Activated naive CD4-positive, alpha-beta T cell treated with anti-CD3 and anti-CD28 coated beads for 36 hours (primary cell): ENCODE data around the gene EXOC4. TPM values are rescaled to one million over a fixed set of nuclear protein-coding genes. Genes with fewer than 3 reads are reported as not detected.
"Not testable (repeated sequence)": the region's sequence is repeated elsewhere in the genome, so short reads cannot be mapped to it uniquely, and the experiment has no call there.

Experiments used
- CTCF ChIA-PET: fragments of 350-600 bp; sonication (Branson Sonifier 250); formaldehyde crosslinking; loops from one replicate; lab custom pipeline; 2021; ENCODE audit warnings: antibody characterized with exemption; lab: Charles Lee
- DNase-seq: peaks from one replicate; pipeline ENCODE4 v3.0.0-alpha.2; 2020
- H3K27ac Mint-ChIP-seq: one replicate; pipeline ENCODE4 v1.8.0; 2021; ENCODE audit warnings: mild to moderate bottlenecking, mixed read lengths
- H3K27me3 Mint-ChIP-seq: one replicate; pipeline ENCODE4 v1.8.0; 2021; ENCODE audit warnings: low read depth, mixed read lengths
- H3K36me3 Mint-ChIP-seq: one replicate; pipeline ENCODE4 v1.8.0; 2021; ENCODE audit warnings: low read depth, mixed read lengths
- H3K4me1 Mint-ChIP-seq: one replicate; pipeline ENCODE4 v1.8.0; 2021; ENCODE audit warnings: low read depth, mixed read lengths
- H3K4me3 Mint-ChIP-seq: one replicate; pipeline ENCODE4 v1.8.0; 2021; ENCODE audit warnings: mild to moderate bottlenecking, moderate library complexity, mixed read lengths
- H3K9me3 Mint-ChIP-seq: one replicate; pipeline ENCODE4 v1.8.0; 2021; ENCODE audit warnings: mixed read lengths
- intact Hi-C: fragments of 100-400 bp; cut with micrococcal nuclease; formaldehyde crosslinking; loops from one replicate; pipeline ENCODE4 v1.15.1; 2023
- total RNA-seq, 2 experiments: library from RNA; stranded (reverse); gene quantifications; one replicate each; pipeline ENCODE4 v1.2.3, GENCODE V29; 2021

EXOC4 gene
- total RNA-seq, 2 experiments from 2014 or later, result 57.1 to 62.1 TPM

DNA sequence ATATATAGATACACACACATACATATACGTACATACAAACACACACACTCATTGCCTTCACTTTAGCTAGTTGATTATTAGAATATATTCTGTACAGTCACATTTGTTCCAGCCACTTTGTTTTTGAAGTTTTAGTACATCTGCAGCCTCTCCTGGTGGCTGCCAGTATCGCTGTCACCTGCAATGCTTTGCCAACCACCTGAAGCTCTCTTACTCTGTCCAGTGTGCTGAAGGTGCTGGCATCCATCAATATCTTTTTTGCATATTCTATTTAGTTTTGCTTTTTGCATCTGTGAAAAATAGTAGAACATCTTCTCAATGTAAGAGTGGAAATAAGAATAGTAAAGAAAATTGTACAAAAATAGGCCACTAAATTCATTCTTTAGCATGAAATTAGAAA, 388.6 kb downstream of the EXOC4 start:
- Mint-ChIP-seq H3K36me3 (peaks cover 14% of the 10 kb centered on the region), H3K27me3 (no peaks in the 10 kb centered on the region), H3K27ac (no peak overlapping the region), H3K4me1 (no peaks in the 10 kb centered on the region), H3K4me3 (no peak overlapping the region), H3K9me3 (peaks cover 3% of the 10 kb centered on the region)
- DNase-seq, result no peak
- CTCF ChIA-PET, result no interaction called here
- intact Hi-C loops, result no loop called here

DNA sequence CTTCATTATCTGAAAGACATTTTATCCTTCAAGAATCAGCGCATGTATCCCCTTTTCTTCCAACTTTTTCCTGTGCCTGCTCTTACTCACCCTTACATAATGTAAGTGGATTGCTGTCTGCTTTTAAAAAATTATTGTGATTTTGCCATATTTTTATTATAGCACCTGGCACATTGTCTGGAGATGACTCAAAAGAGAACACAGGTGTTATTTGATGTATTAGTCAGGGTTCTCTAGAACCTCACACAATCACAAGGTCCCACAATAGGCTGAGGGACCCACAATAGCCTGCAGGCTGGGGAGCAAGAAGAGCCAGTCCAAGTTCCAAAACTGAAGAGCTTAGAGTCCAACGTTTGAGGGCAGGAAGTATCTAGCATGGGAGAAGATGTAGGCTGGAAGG, 390.0 kb downstream of the EXOC4 start:
- CTCF ChIA-PET, result no interaction called here
- Mint-ChIP-seq H3K36me3 (peaks cover 14% of the 10 kb centered on the region), H3K4me3 (no peak overlapping the region), H3K4me1 (no peaks in the 10 kb centered on the region), H3K9me3 (peaks cover 3% of the 10 kb centered on the region), H3K27ac (no peak overlapping the region), H3K27me3 (no peaks in the 10 kb centered on the region)
- DNase-seq, result no peak
- intact Hi-C loops, result no loop called here

GRCh38 chr7:133643652-133644051, 390.8 kb downstream of the EXOC4 start:
- H3K4me1 Mint-ChIP-seq, H3K4me3 Mint-ChIP-seq, CTCF ChIA-PET, H3K27ac Mint-ChIP-seq, H3K9me3 Mint-ChIP-seq, DNase-seq, H3K27me3 Mint-ChIP-seq, intact Hi-C loops: not testable (repeated sequence)
- H3K36me3 Mint-ChIP-seq, result peaks cover 14% of the 10 kb centered on the region

GRCh38 chr7:133645884-133646391, 393.1 kb downstream of the EXOC4 start:
- peaks cover 13% of the 10 kb centered on the region for H3K36me3 Mint-ChIP-seq
- DNase-seq, result no peak
- CTCF ChIA-PET, result no interaction called here
- no peak overlapping the region for H3K27ac Mint-ChIP-seq
- peaks cover 3% of the 10 kb centered on the region for H3K9me3 Mint-ChIP-seq
- H3K4me3 Mint-ChIP-seq, result no peak overlapping the region
- intact Hi-C loops, result no loop called here
- no peaks in the 10 kb centered on the region for H3K4me1 Mint-ChIP-seq
- H3K27me3 Mint-ChIP-seq, result no peaks in the 10 kb centered on the region

GRCh38 chr7:133646472-133647315, 393.8 kb downstream of the EXOC4 start:
- Mint-ChIP-seq H3K4me1 (no peaks in the 10 kb centered on the region), H3K4me3 (no peak overlapping the region), H3K9me3 (peaks cover 3% of the 10 kb centered on the region), H3K27ac (no peak overlapping the region), H3K27me3 (no peaks in the 10 kb centered on the region), H3K36me3 (peaks cover 12% of the 10 kb centered on the region)
- CTCF ChIA-PET, result no interaction called here
- intact Hi-C loops, result no loop called here
- no peak for DNase-seq

- CTCF ChIA-PET, result no interaction called here
- H3K4me3 Mint-ChIP-seq, result no peak overlapping the region
Observed at GRCh38 chr7:133649593-133649992, 396.7 kb downstream of the EXOC4 start.

GRCh38 chr7:133650069-133650468, 397.2 kb downstream of the EXOC4 start:
- no peak for DNase-seq
- Mint-ChIP-seq H3K27me3 (no peaks in the 10 kb centered on the region), H3K4me3 (no peak overlapping the region), H3K27ac (no peak overlapping the region), H3K4me1 (no peaks in the 10 kb centered on the region), H3K9me3 (no peaks in the 10 kb centered on the region), H3K36me3 (peaks cover 4% of the 10 kb centered on the region)
- CTCF ChIA-PET, result no interaction called here
- intact Hi-C loops, result no loop called here

More at GRCh38 chr7:133649593-133649992, 396.7 kb downstream of the EXOC4 start:
- Mint-ChIP-seq H3K36me3 (peaks cover 4% of the 10 kb centered on the region), H3K27me3 (no peaks in the 10 kb centered on the region), H3K9me3 (no peaks in the 10 kb centered on the region), H3K27ac (no peak overlapping the region), H3K4me1 (no peaks in the 10 kb centered on the region)
- intact Hi-C loops, result no loop called here
- no peak for DNase-seq

DNA sequence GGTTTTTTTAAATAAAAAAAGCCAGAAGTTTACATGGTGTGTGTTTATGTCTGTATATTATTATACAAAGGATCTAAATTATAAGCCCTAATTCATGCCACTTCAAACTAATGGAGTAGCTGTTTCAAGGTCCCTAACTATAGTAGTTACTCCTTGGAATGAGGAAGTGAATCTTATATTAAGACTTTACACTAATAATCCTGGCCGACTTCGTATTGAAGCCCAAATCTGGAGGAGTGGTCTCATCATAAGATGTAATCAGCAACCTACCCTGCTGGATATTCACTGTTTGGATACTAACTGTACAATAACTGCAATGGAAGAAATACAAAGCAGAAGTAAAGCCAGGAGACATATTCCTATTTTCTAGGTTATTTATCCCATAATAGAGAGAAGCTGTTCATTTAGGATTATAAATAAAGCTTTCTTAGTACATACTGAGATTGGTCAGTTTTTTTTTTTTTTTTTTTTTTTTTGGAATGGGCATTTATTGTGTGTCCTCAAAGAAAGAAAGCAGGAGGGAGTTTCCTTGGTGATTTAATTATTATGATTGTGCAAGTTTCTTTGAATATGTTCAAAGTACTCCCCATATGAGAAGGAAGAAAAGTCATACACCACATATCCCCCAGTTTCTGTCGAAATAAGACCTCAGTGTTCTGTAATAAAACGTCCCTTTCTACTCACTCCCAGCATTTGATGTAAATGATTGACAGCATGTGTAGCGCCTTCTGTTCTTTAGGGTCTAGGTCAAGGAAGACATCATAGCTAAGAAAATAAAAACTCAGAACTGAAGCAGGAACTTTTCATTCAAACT, 397.8 kb downstream of the EXOC4 start:
- intact Hi-C loops, result no loop called here

GRCh38 chr7:133652547-133652946, 399.7 kb downstream of the EXOC4 start:
- H3K27ac Mint-ChIP-seq, result no peak overlapping the region
- H3K9me3 Mint-ChIP-seq, result no peaks in the 10 kb centered on the region
- intact Hi-C loops, result no loop called here
- no peak overlapping the region for H3K4me3 Mint-ChIP-seq
- no peaks in the 10 kb centered on the region for H3K36me3 Mint-ChIP-seq
- no peak for DNase-seq
- CTCF ChIA-PET, result interaction anchor here (0.6 kb wide), 1 partner anchor 572 kb away, joined by 3 read pairs; no protein-coding TSS in a partner anchor
- H3K27me3 Mint-ChIP-seq, result no peaks in the 10 kb centered on the region
- no peaks in the 10 kb centered on the region for H3K4me1 Mint-ChIP-seq

More for the DNA sequence above, 397.8 kb downstream of the EXOC4 start:
- Mint-ChIP-seq H3K36me3 (no peaks in the 10 kb centered on the region), H3K4me3 (no peak overlapping the region), H3K27me3 (no peaks in the 10 kb centered on the region), H3K9me3 (no peaks in the 10 kb centered on the region), H3K4me1 (no peaks in the 10 kb centered on the region), H3K27ac (no peak overlapping the region)
- DNase-seq, result no peak
- CTCF ChIA-PET, result no interaction called here

GRCh38 chr7:133654547-133654946, 401.7 kb downstream of the EXOC4 start:
- H3K27me3 Mint-ChIP-seq, result no peaks in the 10 kb centered on the region
- H3K36me3 Mint-ChIP-seq, result no peaks in the 10 kb centered on the region
- intact Hi-C loops, result no loop called here
- H3K4me3 Mint-ChIP-seq, result no peak overlapping the region
- DNase-seq, result no peak
- H3K9me3 Mint-ChIP-seq, result no peaks in the 10 kb centered on the region
- CTCF ChIA-PET, result no interaction called here
- H3K27ac Mint-ChIP-seq, result no peak overlapping the region
- no peaks in the 10 kb centered on the region for H3K4me1 Mint-ChIP-seq

DNA sequence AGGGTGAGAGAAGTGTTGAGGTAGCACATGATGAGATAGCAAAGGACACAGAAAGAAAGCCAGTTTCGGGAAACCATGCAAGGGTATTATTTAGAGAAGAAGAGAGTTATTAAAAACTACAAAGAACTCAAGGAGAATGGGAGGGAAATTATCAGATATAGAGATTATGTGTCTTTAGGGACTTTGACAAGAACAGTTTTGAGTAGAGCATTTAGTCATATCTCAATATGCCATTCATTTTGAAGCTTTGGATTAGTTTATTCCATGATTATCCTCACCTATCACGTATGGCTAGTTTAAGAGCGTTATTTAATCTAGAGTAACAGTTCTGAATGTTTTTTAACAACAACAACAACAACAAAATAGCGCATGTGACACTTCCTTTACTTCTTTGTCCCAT, 409.4 kb downstream of the EXOC4 start:
- H3K27me3 Mint-ChIP-seq, result no peaks in the 10 kb centered on the region
- peaks cover 7% of the 10 kb centered on the region for H3K36me3 Mint-ChIP-seq
- no peaks in the 10 kb centered on the region for H3K4me1 Mint-ChIP-seq
- no peak overlapping the region for H3K4me3 Mint-ChIP-seq
- CTCF ChIA-PET, result no interaction called here
- intact Hi-C loops, result no loop called here
- DNase-seq, result no peak
- H3K9me3 Mint-ChIP-seq, result no peaks in the 10 kb centered on the region
- no peak overlapping the region for H3K27ac Mint-ChIP-seq

DNA sequence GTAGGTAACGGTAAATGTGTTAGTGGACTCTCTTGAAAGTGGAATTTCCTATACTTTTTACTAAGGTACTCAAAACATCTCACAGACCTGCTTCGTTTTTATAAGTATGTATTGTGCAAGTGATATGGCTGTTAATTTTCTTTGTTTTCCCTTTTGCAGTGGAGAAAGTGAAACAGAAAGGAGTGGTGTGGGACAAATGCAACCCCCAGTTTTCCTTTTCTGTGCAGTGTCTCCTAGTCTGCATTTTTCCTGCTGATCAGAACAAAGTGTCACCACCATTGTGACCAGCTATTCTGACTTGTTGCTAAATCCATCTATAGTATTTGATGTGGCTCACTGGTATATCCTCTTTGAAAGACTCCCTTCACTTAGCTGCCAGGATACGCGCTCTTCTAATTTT, 410.0 kb downstream of the EXOC4 start:
- no peak for DNase-seq
- CTCF ChIA-PET, result no interaction called here
- no peaks in the 10 kb centered on the region for H3K9me3 Mint-ChIP-seq

More for the DNA sequence above, 410.0 kb downstream of the EXOC4 start:
- H3K27me3 Mint-ChIP-seq, result no peaks in the 10 kb centered on the region
- no peak overlapping the region for H3K27ac Mint-ChIP-seq
- H3K36me3 Mint-ChIP-seq, result peaks cover 7% of the 10 kb centered on the region
- no peaks in the 10 kb centered on the region for H3K4me1 Mint-ChIP-seq
- H3K4me3 Mint-ChIP-seq, result no peak overlapping the region
- intact Hi-C loops, result no loop called here
